Measurements from ENCODE around the gene CACNA1B. TPM values are rescaled to one million over a fixed set of nuclear protein-coding genes. Genes with fewer than 3 reads are reported as not detected.

The CACNA1B gene
- total and polyA plus RNA-seq, 2 of the 4 experiments (the other 2 are of a cell fraction), result 0.02 TPM; not detected in 1

GRCh38 chr9:138114501-138115245, 237.1 kb downstream of the CACNA1B start:
- no peak overlapping the region for H2BK120ac ChIP-seq (ENCODE audit: low read depth, low read length)
- no peaks in the 10 kb centered on the region for H3K27me3 ChIP-seq (ENCODE audit: control insufficient read depth, insufficient read depth, low read length)
- no peaks in the 10 kb centered on the region for H3K36me3 ChIP-seq (ENCODE audit: control insufficient read depth, insufficient read depth, low read length)
- H3K14ac ChIP-seq (replicated peaks; ENCODE audit: low read depth, low read length), result no peak overlapping the region
- intact Hi-C loops (cut with micrococcal nuclease), result no loop called here
- no peak overlapping the region for H2AK9ac ChIP-seq (replicated peaks; ENCODE audit: low read depth, low read length, poor library complexity)
- H3K4me2 ChIP-seq (ENCODE audit: low read depth, low read length), result no peak overlapping the region
- TF ChIP-seq MAFK (IDR thresholded peaks at IDR 0.05; ENCODE audit: low read depth, low read length) (no peak), CHD1 (IDR thresholded peaks at IDR 0.05; ENCODE audit: low read depth, low read length) (no peak), RCOR1 (IDR thresholded peaks at IDR 0.05; ENCODE audit: insufficient replicate concordance, low read length) (no peak)
- TF ChIP-seq, protein P1, sequence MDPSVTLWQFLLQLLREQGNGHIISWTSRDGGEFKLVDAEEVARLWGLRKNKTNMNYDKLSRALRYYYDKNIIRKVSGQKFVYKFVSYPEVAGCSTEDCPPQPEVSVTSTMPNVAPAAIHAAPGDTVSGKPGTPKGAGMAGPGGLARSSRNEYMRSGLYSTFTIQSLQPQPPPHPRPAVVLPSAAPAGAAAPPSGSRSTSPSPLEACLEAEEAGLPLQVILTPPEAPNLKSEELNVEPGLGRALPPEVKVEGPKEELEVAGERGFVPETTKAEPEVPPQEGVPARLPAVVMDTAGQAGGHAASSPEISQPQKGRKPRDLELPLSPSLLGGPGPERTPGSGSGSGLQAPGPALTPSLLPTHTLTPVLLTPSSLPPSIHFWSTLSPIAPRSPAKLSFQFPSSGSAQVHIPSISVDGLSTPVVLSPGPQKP (IDR thresholded peaks at IDR 0.05; ENCODE audit: borderline replicate concordance, low read depth, low read length), result no peak
- TF ChIP-seq, protein P2, sequence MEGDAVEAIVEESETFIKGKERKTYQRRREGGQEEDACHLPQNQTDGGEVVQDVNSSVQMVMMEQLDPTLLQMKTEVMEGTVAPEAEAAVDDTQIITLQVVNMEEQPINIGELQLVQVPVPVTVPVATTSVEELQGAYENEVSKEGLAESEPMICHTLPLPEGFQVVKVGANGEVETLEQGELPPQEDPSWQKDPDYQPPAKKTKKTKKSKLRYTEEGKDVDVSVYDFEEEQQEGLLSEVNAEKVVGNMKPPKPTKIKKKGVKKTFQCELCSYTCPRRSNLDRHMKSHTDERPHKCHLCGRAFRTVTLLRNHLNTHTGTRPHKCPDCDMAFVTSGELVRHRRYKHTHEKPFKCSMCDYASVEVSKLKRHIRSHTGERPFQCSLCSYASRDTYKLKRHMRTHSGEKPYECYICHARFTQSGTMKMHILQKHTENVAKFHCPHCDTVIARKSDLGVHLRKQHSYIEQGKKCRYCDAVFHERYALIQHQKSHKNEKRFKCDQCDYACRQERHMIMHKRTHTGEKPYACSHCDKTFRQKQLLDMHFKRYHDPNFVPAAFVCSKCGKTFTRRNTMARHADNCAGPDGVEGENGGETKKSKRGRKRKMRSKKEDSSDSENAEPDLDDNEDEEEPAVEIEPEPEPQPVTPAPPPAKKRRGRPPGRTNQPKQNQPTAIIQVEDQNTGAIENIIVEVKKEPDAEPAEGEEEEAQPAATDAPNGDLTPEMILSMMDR (conservative IDR thresholded peaks at IDR 0.05; ENCODE audit: low read depth, low read length), result no peak
- no peak overlapping the region for H3K4me3 ChIP-seq (ENCODE audit: insufficient read depth, low read depth, low read length)
- no peak overlapping the region for H4K8ac ChIP-seq (ENCODE audit: low read depth in 2 of 2, low read length in 2 of 2)
- H2BK15ac ChIP-seq (ENCODE audit: low read depth, low read length), result no peak overlapping the region
- in situ Hi-C loops (cut with MboI; ENCODE audit: low sequenced_read_pairs), result no loop called here
- H3K4ac ChIP-seq (ENCODE audit: low read depth, low read length), result no peak overlapping the region
- WGBS, 2 experiments (ENCODE audit: extremely low coverage in 2 of 2, insufficient read length in 1 of 2), result no CpG with 5 or more reads among the region's 10 CpGs
- no peak overlapping the region for H3K27ac ChIP-seq (ENCODE audit: insufficient read depth, low read length)
- dilution Hi-C loops (cut with HindIII; ENCODE audit: low sequenced_read_pairs, unreplicated experiment), result no loop called here
- no peaks in the 10 kb centered on the region for H3K79me1 ChIP-seq (ENCODE audit: low read depth in 1 of 2, low read length in 2 of 2)
- H4K5ac ChIP-seq (ENCODE audit: low read depth, low read length), result no peak overlapping the region
- H4K20me1 ChIP-seq (ENCODE audit: insufficient read depth, low read length), result no peaks in the 10 kb centered on the region
- H3K9me1 ChIP-seq (ENCODE audit: insufficient read depth, low read length), result no peaks in the 10 kb centered on the region
- H2BK5ac ChIP-seq (ENCODE audit: low read depth, low read length, poor library complexity, severe bottlenecking), result no peak overlapping the region
- H3K56ac ChIP-seq (ENCODE audit: extremely low read depth, insufficient read depth, low read length), result no peak overlapping the region
- ChIA-PET CTCF (no interaction called here), POLR2A (ENCODE audit: unreplicated experiment) (no interaction called here)
- no peak overlapping the region for H4K91ac ChIP-seq (ENCODE audit: insufficient read depth, low read depth, low read length)
- no peak overlapping the region for H3K9ac ChIP-seq (ENCODE audit: low read depth, low read length)
- no peak overlapping the region for H2AK5ac ChIP-seq (ENCODE audit: low read depth, low read length)
- H2BK20ac ChIP-seq (ENCODE audit: low read depth, low read length), result no peak overlapping the region
- no peak overlapping the region for H3K23ac ChIP-seq (ENCODE audit: low read depth, low read length)
- H2AFZ ChIP-seq (replicated peaks; ENCODE audit: low read length, poor library complexity), result no peak overlapping the region
- no TSS peak for BruUV-seq (replicated peaks)
- ATAC-seq (ENCODE audit: low read depth), result no peak
- no peak overlapping the region for H3K18ac ChIP-seq (ENCODE audit: low read depth, low read length)
- DNase-seq, result no peak
- no peaks in the 10 kb centered on the region for H3K4me1 ChIP-seq (ENCODE audit: control insufficient read depth, insufficient read depth, low read length)
- H3K9me3 ChIP-seq (ENCODE audit: control insufficient read depth, insufficient read depth, low read length), result peaks cover 64% of the 10 kb centered on the region

All from IMR-90 (cell line).